Sciatic nerve (tissue), 2 donors: ENCODE measurements around the gene MICAL2. TPM values are rescaled to one million over a fixed set of nuclear protein-coding genes. Genes with fewer than 3 reads are reported as not detected.

ENCODE experiments used
- ATAC-seq: fragments of 200-7000 bp; cut with Tn5 transposase; one replicate; pipeline ENCODE4 v1.9.1; 2020; ENCODE audit warnings: mild to moderate bottlenecking, moderate library complexity
- DNase-seq: peaks from one replicate; pipeline ENCODE4 v3.0.0-alpha.2; 2020; ENCODE audit warnings: low spot score
- intact Hi-C: fragments of 100-400 bp; cut with DNase I; formaldehyde crosslinking; loops from one replicate; pipeline ENCODE4 v1.14.2; 2022
- total RNA-seq: library from RNA; stranded (reverse); fragmentation: NEBNext Ultra II Directional; extraction: Animal tissue kit (Norgen Biotek cat#: 25700); gene quantifications from one replicate; pipeline ENCODE4 v1.2.1, GENCODE V29; 2021
- donor health status: DM: no; HTN: no; CAD: no.
- donor health status: DM: no; HTN: no; CAD: no.

MICAL2 gene
- total RNA-seq, 1 donor from 2014 or later = 92.4 TPM

DNA sequence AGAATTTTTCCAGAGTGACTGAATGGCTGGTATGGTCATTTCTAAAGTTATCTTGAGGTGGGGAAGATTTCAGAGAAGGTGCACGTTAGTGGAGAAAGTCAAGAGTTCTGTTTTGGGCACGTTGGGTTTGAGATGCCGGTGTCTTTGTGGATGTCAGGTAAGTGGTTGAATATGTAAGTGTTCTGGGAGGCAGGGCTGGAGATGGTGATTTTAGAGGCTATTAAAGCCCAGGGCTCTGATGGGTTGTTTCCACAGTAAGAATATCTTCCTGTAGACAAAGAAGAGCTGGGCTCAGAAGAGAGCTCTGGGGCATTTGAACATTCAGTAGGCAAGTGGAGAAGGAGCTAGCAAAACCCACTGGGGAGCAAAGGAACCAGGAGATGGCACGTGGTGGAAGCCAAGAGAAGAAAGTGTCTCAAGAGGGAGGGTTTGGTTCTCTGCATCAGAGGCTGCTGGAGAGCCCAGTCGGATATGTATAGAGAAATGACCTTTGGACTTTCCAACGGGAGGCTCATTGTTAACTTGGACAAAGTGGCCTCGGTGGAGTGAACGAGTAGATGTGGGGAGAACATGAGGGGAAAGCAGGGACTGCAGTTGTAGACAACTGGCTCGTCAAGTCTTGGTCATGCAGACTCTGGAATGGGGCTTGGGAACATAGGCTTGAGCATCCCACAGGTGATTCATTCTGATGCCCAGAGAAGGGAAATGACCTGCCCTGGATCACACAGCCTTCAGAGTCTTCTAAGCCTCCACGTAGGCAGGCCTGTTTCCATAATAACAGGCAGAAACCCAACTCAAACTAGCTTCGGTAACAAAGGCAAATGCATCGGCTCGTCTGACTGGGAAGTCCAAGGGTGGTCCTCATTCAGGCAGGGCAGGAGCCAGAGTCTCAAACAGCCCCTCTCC is 168.6 kb downstream of the MICAL2 start:
- ATAC-seq = no peak
- intact Hi-C loops = loop anchor here (10.0 kb wide), 1 partner anchor 334 kb away; no protein-coding TSS in a partner anchor

DNA sequence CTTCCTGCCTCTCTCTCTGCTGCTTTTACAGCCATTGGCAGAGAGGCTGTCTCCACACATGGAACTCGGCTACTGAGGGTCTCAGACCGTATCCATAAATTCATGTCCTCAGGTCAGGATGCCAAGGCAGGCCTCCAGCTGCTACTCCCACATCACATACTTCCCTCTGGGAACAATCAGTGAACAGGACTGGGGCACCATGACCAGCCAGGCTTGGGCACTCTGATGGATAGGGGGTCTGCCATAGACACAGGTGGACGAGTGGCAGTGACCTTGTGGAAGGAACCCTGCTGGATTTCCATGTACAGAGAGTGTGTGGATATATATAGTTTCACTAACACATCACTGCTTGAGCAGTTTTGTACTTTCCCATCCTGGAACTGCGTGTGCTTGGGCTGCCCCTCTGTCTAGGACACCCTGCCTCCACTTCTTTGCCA is 169.3 kb downstream of the MICAL2 start:
- no peak for ATAC-seq
- intact Hi-C loops = loop anchor here (2.0 to 10.0 kb wide), 2 partner anchors 231 to 335 kb away; no protein-coding TSS in a partner anchor
- no peak for DNase-seq

More for the DNA sequence above, 168.6 kb downstream of the MICAL2 start:
- DNase-seq = no peak

DNA sequence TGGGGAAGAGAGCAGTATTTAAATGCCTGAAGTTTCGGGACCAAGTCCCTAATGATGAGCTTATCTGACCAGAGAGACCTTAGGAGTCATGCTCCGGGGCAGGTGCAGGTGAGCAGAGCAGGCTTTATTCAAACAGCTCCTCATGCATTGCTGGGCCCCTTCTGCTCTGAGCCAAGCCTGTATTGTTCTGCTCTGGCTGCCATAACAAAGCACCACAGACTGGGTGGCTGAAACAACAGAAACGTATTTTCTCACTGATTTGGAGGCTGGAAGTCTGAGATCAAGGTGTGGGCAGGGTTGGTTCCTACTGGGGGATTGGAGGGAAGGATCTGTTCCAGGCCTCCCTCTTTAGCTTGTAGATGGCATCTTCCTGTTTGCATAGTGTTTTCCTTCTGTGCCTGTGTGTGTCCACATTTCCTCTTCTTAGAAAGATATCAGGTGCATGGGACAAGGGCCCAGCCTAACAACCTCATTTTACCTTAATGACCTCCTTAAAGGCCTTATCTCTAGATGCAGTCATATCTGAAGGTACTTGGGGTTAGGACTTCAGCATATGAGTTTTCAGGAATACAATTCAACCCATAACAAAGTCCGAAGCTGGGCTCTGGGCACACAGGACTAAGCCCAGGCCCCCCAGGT is 169.9 kb downstream of the MICAL2 start:
- intact Hi-C loops = loop anchor here (2.0 kb wide), 1 partner anchor 232 kb away; no protein-coding TSS in a partner anchor
- DNase-seq = no peak
- no peak for ATAC-seq

DNA sequence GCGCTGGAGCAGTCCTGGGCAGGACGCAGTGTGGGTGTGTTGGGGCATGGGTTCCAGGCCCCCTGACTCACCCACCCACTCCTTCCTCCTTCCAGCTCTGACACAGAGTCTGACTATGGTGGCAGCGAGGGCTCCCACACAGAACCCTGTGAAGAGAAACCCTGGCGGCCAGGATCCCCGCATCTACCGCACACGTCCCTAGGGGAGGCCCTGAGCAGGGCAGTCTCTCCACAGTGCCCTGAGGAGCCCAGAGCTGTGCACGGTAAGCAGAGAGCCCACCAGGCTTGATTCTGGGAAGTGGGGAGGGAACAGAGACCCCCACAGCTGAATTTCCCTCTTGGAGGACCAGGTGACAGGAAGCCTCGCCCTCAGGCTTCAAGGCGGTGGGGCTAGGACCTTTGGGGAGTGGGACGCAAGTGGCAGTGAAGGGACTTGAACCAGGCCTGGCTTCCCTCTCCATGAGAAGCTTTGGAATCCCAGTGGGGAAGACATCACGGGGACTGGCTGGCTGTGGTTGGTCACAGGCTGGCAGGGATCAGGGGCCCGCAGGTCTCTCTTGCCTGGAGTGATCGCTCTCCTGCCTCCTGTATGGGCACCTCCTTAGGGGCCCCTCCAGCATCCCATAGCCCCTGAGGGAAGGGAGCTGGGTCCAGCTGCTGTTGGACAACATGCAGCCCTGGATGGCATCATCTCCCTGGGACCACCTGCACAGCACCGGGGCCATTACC is 170.6 kb downstream of the MICAL2 start:
- intact Hi-C loops = loop anchor here (2.0 kb wide), 1 partner anchor 232 kb away; no protein-coding TSS in a partner anchor
- ATAC-seq (peak; percentile 7), DNase-seq (no peak)

DNA sequence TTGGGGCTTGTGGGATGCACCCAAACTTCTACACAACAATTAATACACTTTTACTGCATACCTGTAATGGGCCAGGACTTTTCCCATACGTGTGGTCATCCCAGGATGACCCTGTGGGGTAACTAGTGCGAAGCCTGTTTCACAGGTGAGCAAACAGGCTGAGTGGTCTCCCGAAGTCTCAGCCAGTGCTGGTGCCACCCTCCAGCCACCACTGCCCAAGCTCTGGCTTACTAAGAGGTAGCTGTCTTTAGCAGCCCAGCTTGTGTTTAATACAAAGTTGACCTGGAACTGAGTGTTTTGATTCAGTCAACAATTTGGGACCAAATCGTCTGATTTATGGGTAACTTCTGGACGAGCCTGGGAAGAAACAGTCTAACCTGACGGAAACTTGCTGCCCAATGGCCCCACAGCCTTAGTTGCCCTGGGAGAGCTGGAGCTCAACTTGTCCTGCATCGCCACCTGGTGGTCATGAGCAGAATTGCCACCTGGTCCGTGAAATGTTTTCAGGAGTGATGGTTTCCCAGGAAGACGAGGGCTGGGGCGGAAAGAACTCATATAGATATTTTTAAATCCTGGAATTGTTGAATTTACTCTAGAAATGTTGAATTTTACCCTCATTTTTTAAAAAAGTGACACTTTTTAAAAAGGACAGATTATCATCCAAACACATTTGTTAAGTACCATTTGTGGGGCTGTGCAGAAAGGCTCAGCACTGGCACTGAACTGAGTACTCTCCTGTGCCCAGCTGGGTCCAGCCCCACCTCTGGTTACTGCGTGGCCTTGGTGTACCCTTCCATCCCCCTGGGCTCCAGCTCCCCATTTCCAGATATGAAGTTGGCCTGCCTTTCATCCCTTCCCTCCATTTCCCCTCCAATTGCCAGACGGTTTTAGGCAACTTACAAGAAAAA is 171.4 kb downstream of the MICAL2 start:
- peak; percentile 71 for ATAC-seq
- intact Hi-C loops = loop anchor here (2.0 kb wide), 1 partner anchor 233 kb away; no protein-coding TSS in a partner anchor
- DNase-seq = peak; percentile 93

DNA sequence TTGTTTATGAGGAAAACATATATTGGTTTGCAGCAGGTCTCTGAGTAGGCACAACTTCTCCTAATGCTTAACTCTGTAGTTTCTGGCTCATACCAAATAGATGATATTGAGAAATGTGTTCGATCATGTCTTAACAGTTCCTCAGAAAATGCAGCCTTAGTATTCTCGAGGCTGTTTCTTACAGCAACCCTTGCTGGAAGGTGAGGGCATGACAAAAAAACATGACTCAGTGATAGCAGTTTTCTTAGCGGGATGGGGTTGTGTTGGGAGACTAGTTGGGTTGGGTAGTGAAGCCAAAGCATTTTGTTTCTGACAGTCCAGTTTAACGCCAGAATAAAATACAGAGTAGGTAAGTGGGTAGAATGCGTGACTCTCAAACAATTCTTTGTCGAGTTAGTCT is 172.3 kb downstream of the MICAL2 start:
- intact Hi-C loops = no loop called here
- no peak for DNase-seq
- no peak for ATAC-seq

DNA sequence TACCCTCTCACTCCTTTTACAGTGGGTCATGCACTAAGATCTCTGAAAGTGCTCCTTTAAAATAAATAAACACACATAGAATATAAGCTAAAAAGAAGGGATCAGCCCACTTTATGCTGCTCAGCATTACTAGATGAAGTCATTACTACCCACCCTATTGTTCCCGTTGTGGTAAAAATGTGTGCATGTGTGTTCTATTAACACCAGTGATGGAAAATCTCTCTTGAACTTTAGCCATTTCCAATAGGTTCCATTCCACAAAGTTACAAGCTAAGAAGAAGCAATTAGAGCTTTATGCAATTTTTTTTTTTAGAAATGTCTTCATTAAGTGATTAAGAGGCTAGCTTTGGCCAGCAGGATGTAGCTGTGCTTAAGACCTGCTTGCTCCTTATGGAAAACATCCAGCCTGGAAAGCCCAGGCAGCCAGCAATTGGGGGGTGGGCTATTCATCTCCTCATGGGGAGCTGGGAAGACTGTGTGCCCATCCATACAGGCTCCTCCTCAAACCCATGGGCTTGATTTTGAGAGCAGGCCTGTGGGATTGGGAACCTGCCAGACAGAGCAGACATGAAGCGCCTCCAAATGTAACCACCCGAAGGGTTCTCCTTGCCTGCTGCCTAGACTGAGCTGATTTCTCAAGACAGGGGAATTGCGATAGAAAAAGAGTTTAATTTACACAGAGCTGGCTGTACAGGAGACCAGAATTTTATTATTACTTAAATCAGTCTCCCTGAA is 174.1 kb downstream of the MICAL2 start:
- ATAC-seq (no peak), DNase-seq (no peak)
- intact Hi-C loops = no loop called here

DNA sequence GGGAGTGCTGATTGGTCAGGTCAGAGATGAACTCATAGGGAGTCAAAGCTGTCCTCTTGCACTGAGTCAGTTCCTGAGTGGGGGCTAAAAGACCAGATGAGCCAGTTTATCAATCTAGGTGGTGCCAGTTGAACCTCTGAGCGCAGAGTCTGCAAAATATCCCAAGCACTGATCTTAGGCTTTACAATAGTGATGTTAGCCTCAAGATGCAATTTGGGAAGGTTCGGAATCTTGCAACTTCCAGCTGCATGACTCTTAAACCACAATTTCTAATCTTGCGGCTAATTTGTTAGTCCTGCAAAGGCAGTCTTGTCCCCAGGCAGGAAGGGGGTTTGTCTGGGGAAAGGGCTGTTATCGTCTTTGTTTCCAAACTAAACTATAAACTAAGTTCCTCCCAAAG is 174.7 kb downstream of the MICAL2 start:
- ATAC-seq = no peak

DNA sequence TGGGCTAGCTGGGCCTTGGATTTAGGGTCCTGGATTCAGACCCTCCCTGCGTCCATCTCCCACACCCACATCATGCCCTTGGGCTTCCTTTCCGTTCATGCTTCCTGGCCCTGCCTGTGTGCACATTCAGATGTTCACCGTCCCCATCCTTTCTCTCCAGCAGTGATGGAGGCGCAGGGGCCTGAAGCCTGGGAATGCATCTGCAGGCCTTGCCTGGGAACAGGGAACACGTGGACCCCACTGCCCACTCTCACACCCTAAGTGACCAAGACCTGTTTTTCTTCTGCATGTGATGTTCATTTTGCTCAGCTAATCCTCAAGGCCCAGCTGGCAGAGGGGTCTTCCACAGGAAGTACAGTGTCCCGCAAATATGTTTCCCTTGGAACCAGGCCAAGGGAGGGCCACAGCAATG is 175.4 kb downstream of the MICAL2 start:
- DNase-seq = no peak
- ATAC-seq = no peak

More for the DNA sequence above, 174.7 kb downstream of the MICAL2 start:
- intact Hi-C loops = no loop called here
- DNase-seq = no peak

DNA sequence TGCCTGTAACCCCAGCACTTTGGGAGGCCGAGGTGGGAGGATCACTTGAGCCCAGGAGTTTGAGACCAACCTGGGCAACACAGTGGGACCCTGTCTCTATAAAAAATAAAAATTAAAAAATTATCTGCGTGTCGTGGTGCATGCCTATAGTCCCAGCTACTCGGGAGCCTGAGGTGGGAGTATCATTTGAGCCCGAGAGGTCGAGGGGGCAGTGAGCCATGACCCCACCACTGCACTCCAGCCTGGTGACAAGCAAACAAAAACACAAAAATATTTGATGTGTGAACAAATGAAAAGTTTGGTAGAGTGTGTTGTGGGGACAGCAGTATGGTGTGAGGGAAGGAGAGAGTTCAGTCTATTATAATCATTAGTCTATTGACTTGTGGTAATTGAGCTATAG is 176.2 kb downstream of the MICAL2 start:
- no peak for ATAC-seq
- intact Hi-C loops = no loop called here
- DNase-seq = no peak

More for the DNA sequence above, 175.4 kb downstream of the MICAL2 start:
- intact Hi-C loops = no loop called here

DNA sequence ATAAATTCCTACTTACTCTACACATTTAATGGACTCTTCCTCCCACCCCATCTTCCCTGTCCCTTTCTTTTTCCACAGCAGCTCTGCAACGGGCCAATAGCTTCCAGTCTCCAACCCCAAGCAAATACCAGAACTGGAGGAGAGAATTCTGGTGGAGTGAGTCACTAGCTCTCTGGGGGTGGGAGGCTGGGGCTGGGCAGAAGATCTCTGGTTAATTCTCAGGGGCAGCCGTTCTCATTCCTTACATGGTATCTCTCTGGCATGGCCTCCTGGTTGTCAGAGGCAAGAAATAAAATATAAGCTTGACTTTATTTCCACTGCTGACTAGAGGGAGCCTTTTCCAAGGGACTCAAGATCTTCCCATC is 176.6 kb downstream of the MICAL2 start:
- ATAC-seq (peak; percentile 68), DNase-seq (no peak)
- intact Hi-C loops = no loop called here

DNA sequence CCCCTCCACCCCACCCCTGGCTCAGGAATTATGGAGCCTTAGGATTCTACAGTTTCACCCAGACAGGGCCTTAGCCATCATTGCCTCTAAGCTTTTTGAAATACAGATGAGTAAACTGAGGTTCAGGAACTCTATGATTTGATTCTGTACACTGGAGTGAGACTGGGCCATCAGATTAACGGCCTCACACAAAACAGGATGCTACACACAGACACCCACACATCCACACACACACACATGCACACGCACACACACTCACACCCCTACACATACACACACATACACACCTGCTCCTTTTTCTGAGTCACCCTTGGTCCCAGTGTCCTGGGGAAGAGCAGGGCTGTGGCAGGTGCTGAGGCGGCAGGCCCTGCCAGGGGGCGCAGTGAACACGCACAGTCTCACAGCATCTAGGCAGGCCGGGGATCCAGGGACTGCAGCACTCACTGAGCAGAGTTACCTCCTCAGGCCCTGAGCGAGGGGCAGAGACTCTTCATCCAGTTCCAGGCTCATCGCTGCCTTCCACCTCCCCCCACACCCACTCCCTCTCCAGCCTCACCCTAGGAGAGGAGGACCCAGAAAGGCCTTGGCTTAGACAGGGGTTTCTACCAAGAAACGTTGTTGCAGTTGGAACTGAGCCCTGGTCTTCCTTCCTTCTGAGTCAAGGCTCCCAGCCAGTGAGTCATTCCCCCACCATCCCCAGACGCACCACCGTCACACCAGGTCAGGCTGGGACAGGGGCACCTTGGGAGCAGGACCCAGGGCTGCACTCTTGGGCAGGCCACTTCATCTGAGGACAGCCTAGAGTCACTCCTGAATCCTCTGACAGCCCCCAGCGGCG is 177.2 kb downstream of the MICAL2 start:
- ATAC-seq = peak; percentile 69
- intact Hi-C loops = no loop called here
- no peak for DNase-seq

DNA sequence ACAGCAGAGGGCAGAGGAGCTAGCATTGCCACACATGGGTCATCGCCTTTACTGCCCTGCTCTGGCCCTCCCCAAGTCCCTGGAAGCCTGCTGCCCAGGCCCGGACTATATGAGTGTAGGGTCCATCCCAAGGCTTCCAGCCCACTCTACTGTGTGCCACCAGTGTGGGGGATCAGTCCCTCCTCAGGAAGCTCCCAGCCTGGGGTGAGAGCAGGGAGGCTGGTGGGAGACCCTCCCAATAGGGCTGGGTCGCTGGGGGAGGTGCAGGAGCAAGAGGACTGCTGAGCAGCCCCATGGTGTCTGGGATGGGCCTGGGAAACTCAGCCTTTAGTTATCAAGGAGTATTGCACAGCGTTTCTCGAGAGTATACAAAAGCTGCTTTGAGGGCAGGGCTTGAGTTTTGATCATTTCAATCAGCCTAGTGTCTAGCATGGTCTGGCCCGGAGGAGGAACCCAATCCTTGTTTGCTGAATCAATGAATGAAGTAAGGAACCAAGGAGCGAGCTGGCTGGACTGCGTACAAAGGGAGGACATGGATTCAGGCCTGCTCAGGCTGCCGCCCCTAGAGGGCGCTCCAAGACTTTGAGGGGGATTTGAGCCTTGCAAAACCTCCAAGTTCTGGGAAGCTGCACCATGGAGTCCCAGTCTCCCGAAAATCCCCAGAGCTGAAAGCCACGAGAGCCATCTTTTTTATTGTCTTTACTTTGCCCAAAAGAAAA is 178.0 kb downstream of the MICAL2 start:
- ATAC-seq (peak; percentile 74), DNase-seq (peak; percentile 94)
- intact Hi-C loops = no loop called here

DNA sequence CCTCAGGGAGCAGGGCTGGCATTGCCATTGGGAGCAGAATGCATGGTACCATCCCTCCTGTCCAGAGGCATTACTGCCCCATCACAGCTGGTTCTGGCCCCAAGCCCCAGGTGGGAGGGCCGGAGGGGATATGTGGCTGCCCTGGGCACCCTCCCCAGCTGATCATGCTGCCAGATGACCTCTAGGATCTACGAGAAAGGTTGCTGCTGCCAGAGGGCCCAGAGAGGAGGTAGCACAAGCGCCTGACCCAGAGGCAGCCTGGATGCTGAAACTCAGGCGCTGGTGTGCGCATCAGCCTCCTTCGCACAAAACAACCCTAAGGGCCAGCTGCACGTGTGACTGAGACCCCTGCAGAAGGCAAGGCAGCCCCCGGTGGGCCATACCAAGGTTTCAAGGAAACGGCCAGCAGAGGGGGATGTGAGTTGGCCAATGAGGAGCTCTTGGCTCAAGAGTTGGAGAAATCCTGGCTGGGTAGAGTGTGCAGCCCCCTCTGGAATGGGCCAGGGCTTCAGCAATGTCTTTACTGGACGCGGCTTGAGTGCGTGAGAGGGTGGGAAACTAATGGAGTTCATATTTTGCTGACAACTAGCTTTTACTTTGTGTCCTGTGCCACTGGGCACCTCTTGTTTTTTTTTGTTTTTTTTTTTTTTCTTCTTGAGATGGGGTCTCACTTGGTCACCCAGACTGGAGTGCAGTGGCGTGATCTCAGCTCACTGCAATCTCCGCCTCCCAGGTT is 178.7 kb downstream of the MICAL2 start:
- ATAC-seq (no peak), DNase-seq (no peak)
- intact Hi-C loops = no loop called here

DNA sequence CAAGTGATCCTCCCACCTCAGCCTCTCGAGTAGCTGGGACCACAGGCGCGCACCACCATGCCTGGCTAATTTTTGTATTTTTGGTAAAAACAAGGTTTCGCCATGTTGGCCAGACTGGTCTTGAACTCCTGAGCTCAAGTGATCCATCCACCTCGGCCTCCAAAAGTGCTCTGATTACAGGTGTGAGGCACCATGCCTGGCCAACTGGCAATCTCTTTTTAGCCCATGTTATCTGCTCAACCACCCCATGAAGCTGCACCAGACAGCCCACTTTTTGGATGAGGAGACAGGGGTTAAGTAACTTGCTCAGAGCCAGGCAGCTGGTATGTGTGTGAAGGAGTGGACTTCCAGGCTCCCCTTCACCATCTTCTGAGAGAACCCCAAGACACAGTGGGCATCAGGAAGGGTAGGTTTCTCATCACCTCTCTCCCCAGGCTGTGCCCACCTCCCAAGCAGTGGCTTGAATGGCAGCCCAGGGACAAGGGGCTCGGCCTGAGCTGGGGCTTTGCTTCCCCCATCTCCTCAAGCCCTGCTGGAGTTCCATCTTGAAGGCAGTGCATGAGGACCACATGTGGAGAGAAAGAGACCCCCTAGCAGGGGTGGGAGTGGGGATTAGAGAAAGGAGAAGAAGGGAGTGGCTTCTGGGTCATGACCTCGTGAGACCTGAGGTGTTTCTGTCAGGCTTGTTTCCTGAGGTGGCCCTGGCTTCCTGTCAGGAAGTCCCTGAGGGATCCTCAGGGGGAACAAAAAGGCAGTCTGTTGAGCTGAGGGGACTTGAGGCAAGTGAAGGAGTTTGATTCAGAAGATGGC is 179.5 kb downstream of the MICAL2 start:
- ATAC-seq = no peak
- intact Hi-C loops = no loop called here
- DNase-seq = no peak
